ENCODE data around the gene ASB10.

ASB10 gene

DNA sequence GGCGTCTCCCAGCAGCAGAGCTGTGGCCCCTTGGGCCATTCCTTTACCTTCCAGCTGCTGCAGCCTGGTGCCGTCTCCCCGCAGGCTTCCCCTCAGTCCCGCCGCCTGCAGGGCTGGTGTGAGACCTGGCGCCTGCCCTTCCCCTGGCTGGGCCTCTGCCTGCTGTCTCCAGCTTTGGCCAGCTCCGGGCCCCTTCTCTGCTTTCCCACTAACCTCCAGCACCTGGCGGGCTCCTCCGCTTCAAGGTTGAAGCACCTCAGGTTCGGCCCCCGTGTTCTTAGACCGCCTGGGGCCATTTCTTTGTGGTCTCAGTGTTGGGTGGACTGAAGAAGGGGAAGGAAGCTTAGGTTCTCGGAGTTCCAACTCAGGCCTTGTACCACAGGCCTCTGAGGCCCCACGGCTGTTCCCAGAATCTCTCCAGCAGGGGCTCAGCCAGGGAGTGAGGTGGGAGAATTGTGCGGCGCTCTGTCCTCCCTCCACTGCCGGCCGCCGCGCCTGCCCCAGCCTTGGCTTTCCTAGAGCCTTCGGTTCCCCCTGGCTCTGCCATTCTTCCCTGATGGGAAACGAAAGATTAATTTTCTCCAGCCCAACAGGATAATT, 49.9 kb downstream of the ASB10 start:
- Histone ChIP-seq H3K27ac (ENCODE audit: insufficient read depth in 1 of 2, low read depth in 1 of 2, low read length in 2 of 2, poor library complexity in 1 of 2, severe bottlenecking in 2 of 2) (no peak overlapping the region), H3K36me3 (ENCODE audit: control insufficient read depth in 4 of 4, insufficient read depth in 4 of 4, low read length in 3 of 4) (peaks cover 4 to 65% (median 39%) of the 10 kb centered on the region in 4 experiments), H3K9me3 (ENCODE audit: control extremely low read depth in 1 of 5, control insufficient read depth in 4 of 5, insufficient read depth in 2 of 5, low read depth in 1 of 5, low read length in 4 of 5) (no peaks in the 10 kb centered on the region), H3K4me3 (ENCODE audit: control insufficient read depth in 1 of 7, extremely low read depth in 1 of 7, insufficient read depth in 4 of 7, low read depth in 2 of 7, low read length in 6 of 7) (no peak overlapping the region), H3K27me3 (replicated peaks in 2 of 5; ENCODE audit: control insufficient read depth in 4 of 5, insufficient read depth in 5 of 5, low read length in 4 of 5) (no peaks in the 10 kb centered on the region), H3K4me1 (ENCODE audit: control extremely low read depth in 1 of 4, control insufficient read depth in 4 of 4, insufficient read depth in 4 of 4, low read length in 3 of 4) (peaks cover 0 to 2% (median 0%) of the 10 kb centered on the region in 4 experiments)
- WGBS (ENCODE audit: insufficient coverage): 89% methylated on average over 17 of the region's 22 CpGs
- ChIA-PET POLR2A (no interaction called here), CTCF (interaction anchor here (1.1 to 2.0 kb wide), 5 partner anchors 10 to 36 kb away, joined by 3 to 8 read pairs (median 5); no protein-coding TSS in a partner anchor)
- DNase-seq: no peak

DNA sequence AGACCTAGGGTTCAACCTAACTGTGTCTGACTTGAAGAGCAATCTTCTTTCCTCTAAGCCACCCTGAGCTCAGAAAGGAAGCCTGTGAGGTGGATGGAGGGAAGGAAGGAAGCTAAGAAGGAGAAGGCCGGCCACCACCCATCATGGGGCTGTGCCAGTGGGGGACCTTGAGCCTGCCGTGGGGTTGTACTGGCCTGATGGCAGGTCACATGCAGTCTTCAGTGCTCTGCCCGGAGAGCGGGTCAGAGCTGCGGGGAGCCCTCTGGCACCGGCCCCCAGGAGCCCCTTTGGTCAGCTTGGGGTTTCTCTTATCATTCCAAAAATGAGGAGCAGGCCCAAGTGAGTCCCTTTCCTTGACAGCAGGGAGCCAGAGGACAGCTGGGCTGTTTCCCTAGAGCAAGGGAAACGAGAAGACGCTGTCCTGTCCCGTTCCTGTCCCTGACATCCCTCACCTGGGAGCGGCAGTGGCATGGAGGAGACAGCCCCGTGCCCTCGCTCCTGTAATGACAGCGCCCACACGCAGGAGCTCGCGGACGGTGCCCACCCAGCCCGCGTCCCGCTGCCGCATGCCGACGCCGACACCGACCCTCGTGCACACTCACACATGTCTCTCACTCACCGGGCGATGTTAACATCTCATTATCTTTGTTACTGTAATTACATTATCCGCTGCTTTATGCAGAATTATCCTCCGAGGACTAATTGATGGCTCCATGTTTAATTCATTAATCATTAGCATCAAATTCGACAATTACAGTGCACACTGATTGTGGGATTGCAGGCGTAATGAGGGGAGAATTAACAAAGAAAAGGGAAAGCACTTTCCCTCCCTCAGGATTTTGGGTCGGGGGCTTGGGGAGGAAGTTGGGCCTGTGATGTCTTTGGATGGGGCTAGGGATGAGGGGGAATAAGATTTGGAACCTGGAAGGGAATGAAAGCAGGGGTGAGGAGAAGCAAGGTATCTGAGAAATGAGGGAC, 50.9 kb downstream of the ASB10 start:
- no peak for DNase-seq
- WGBS (ENCODE audit: insufficient coverage): 98% methylated on average over 27 of the region's 33 CpGs
- no peak overlapping the region for H3K4me3 ChIP-seq (ENCODE audit: control insufficient read depth in 1 of 7, extremely low read depth in 1 of 7, insufficient read depth in 4 of 7, low read depth in 2 of 7, low read length in 6 of 7)
- no peaks in the 10 kb centered on the region for H3K27me3 ChIP-seq (replicated peaks in 2 of 5; ENCODE audit: control insufficient read depth in 4 of 5, insufficient read depth in 5 of 5, low read length in 4 of 5)
- H3K36me3 ChIP-seq (ENCODE audit: control insufficient read depth in 4 of 4, insufficient read depth in 4 of 4, low read length in 3 of 4): peaks cover 4 to 61% (median 35%) of the 10 kb centered on the region in 4 experiments
- ChIA-PET POLR2A (no interaction called here), CTCF (interaction anchor here (1.1 to 2.0 kb wide), 3 partner anchors 16 to 32 kb away, joined by 3 to 5 read pairs (median 5); no protein-coding TSS in a partner anchor)
- H3K9me3 ChIP-seq (ENCODE audit: control extremely low read depth in 1 of 5, control insufficient read depth in 4 of 5, insufficient read depth in 2 of 5, low read depth in 1 of 5, low read length in 4 of 5): no peaks in the 10 kb centered on the region
- H3K4me1 ChIP-seq (ENCODE audit: control extremely low read depth in 1 of 4, control insufficient read depth in 4 of 4, insufficient read depth in 4 of 4, low read length in 3 of 4): no peaks in the 10 kb centered on the region
- H3K27ac ChIP-seq (ENCODE audit: insufficient read depth in 1 of 2, low read depth in 1 of 2, low read length in 2 of 2, poor library complexity in 1 of 2, severe bottlenecking in 2 of 2): no peak overlapping the region

DNA sequence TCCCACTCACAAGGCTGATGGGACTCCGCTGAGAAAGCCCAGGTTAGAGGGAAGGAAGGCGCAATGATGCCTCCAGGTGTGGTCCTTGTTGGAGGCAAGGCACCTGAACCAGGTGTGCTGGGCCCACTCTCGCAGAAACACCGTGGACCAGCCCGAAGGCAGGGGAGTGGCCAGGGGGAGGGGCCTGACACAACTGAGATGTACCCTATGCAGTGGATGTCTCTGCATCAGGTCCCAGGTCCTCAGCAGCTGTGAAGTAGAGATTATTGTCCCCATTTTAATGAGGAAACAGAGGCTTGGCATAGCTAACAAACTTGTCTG, 51.6 kb downstream of the ASB10 start:
- H3K4me1 ChIP-seq (ENCODE audit: control extremely low read depth in 1 of 4, control insufficient read depth in 4 of 4, insufficient read depth in 4 of 4, low read length in 3 of 4): no peaks in the 10 kb centered on the region
- H3K36me3 ChIP-seq (ENCODE audit: control insufficient read depth in 4 of 4, insufficient read depth in 4 of 4, low read length in 3 of 4): peaks cover 0 to 61% (median 35%) of the 10 kb centered on the region in 4 experiments
- ChIA-PET POLR2A (no interaction called here), CTCF (interaction anchor here (1.1 to 1.9 kb wide), 2 partner anchors 15 to 33 kb away, joined by 3 to 5 read pairs; no protein-coding TSS in a partner anchor)
- no peak overlapping the region for H3K4me3 ChIP-seq (ENCODE audit: control insufficient read depth in 1 of 7, extremely low read depth in 1 of 7, insufficient read depth in 4 of 7, low read depth in 2 of 7, low read length in 6 of 7)
- WGBS (ENCODE audit: insufficient coverage): 98% methylated on average over 4 of the region's 5 CpGs
- H3K27ac ChIP-seq (ENCODE audit: insufficient read depth in 1 of 2, low read depth in 1 of 2, low read length in 2 of 2, poor library complexity in 1 of 2, severe bottlenecking in 2 of 2): no peak overlapping the region
- no peaks in the 10 kb centered on the region for H3K27me3 ChIP-seq (replicated peaks in 2 of 5; ENCODE audit: control insufficient read depth in 4 of 5, insufficient read depth in 5 of 5, low read length in 4 of 5)
- DNase-seq: no peak
- no peaks in the 10 kb centered on the region for H3K9me3 ChIP-seq (ENCODE audit: control extremely low read depth in 1 of 5, control insufficient read depth in 4 of 5, insufficient read depth in 2 of 5, low read depth in 1 of 5, low read length in 4 of 5)

DNA sequence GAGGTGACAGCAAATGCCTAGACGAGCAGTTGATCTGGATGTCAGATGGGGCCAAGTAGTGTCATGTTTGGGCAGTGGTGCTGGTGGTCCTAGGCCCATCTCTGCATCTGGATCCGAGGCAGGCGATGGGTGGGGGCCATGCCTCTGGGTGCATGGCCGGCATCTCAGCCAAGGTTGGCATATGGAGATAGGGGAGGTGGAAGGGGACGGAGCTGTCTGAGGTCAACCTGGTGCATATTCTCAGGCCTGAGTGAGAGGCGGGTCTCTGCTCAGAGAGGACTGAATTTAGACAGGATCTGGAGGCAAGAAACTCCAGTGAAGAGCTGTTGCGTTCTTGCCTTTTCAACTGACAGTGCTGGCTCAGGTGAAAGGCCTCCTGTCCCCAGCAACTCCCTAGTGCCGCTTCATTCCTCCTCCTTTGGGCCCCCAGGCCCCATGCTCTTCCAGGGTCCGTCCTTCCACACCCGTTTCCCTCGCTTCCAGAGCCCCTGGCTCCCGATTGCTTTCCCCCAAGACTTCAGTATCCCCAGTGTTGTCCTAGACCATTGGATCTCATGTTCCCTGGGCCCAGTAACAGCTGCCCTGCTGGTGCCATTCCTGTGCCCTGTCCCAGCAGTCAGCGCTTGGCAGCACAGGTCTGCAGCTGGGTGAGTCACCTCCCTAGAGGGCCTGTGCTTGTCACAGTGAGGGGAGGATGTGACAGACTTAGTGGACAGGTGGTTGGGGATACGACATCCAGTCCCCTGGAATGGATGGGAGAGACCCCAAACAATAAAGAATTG, 52.1 kb downstream of the ASB10 start:
- no peak overlapping the region for H3K4me3 ChIP-seq (ENCODE audit: control insufficient read depth in 1 of 7, extremely low read depth in 1 of 7, insufficient read depth in 4 of 7, low read depth in 2 of 7, low read length in 6 of 7)
- H3K36me3 ChIP-seq (ENCODE audit: control insufficient read depth in 4 of 4, insufficient read depth in 4 of 4, low read length in 3 of 4): peaks cover 0 to 64% (median 36%) of the 10 kb centered on the region in 4 experiments
- no peak overlapping the region for H3K27ac ChIP-seq (ENCODE audit: insufficient read depth in 1 of 2, low read depth in 1 of 2, low read length in 2 of 2, poor library complexity in 1 of 2, severe bottlenecking in 2 of 2)
- no peak for DNase-seq
- H3K9me3 ChIP-seq (ENCODE audit: control extremely low read depth in 1 of 5, control insufficient read depth in 4 of 5, insufficient read depth in 2 of 5, low read depth in 1 of 5, low read length in 4 of 5): no peaks in the 10 kb centered on the region
- WGBS (ENCODE audit: insufficient coverage): 99% methylated on average over 10 of the region's 14 CpGs
- H3K4me1 ChIP-seq (ENCODE audit: control extremely low read depth in 1 of 4, control insufficient read depth in 4 of 4, insufficient read depth in 4 of 4, low read length in 3 of 4): no peaks in the 10 kb centered on the region
- POLR2A ChIA-PET: no interaction called here
- CTCF ChIA-PET: interaction anchor here (1.1 to 1.9 kb wide), 2 partner anchors 15 to 33 kb away, joined by 3 to 5 read pairs; no protein-coding TSS in a partner anchor
- no peaks in the 10 kb centered on the region for H3K27me3 ChIP-seq (replicated peaks in 2 of 5; ENCODE audit: control insufficient read depth in 4 of 5, insufficient read depth in 5 of 5, low read length in 4 of 5)

DNA sequence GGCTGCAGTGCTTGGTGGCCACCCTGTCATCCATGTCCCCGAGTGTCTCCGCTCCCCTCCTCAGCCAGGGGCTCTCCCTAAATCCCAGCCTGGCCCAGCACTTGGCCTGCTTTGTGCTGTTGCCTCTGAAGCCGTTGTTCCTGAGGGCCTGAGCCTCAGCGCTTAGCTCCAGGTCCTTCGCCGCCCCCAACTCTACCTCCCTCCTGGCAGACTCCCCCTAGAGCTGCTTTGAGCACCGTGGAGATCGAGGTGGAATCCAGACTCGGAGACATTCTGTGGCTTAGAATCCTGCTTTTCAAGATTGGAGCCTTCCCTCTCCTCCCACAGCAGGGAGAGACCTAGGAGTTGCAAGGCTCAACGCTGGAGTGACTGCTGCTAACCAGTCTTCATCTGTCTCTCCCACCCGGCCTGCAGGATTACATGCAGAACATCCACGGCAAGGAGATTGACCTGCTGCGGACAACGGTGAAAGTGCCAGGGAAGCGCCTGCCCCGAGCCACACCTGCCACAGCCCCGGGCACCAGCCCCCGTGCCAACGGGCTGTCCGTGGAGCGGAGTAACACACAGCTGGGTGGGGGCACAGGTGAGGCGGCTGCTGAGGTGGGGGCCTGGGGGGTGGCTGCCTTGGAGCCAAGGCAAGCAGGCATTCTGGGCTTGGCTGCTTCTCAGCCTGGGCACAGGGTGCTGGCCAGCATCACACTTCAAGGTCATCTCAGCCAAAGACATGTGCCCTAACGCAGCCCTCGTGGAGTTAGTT, 52.9 kb downstream of the ASB10 start:
- CTCF ChIA-PET: interaction anchor here (0.5 kb wide), 1 partner anchor 741 kb away, joined by 3 read pairs; no protein-coding TSS in a partner anchor
- no peak for DNase-seq
- H3K4me1 ChIP-seq (ENCODE audit: control extremely low read depth in 1 of 4, control insufficient read depth in 4 of 4, insufficient read depth in 4 of 4, low read length in 3 of 4): no peaks in the 10 kb centered on the region
- POLR2A ChIA-PET: no interaction called here
- H3K27me3 ChIP-seq (replicated peaks in 2 of 5; ENCODE audit: control insufficient read depth in 4 of 5, insufficient read depth in 5 of 5, low read length in 4 of 5): no peaks in the 10 kb centered on the region
- no peaks in the 10 kb centered on the region for H3K9me3 ChIP-seq (ENCODE audit: control extremely low read depth in 1 of 5, control insufficient read depth in 4 of 5, insufficient read depth in 2 of 5, low read depth in 1 of 5, low read length in 4 of 5)
- no peak overlapping the region for H3K27ac ChIP-seq (ENCODE audit: insufficient read depth in 1 of 2, low read depth in 1 of 2, low read length in 2 of 2, poor library complexity in 1 of 2, severe bottlenecking in 2 of 2)
- H3K36me3 ChIP-seq (ENCODE audit: control insufficient read depth in 4 of 4, insufficient read depth in 4 of 4, low read length in 3 of 4): peaks cover 0 to 72% (median 38%) of the 10 kb centered on the region in 4 experiments
- 92% methylated on average over 24 of the region's 24 CpGs for WGBS (ENCODE audit: insufficient coverage)
- no peak overlapping the region for H3K4me3 ChIP-seq (ENCODE audit: control insufficient read depth in 1 of 7, extremely low read depth in 1 of 7, insufficient read depth in 4 of 7, low read depth in 2 of 7, low read length in 6 of 7)

DNA sequence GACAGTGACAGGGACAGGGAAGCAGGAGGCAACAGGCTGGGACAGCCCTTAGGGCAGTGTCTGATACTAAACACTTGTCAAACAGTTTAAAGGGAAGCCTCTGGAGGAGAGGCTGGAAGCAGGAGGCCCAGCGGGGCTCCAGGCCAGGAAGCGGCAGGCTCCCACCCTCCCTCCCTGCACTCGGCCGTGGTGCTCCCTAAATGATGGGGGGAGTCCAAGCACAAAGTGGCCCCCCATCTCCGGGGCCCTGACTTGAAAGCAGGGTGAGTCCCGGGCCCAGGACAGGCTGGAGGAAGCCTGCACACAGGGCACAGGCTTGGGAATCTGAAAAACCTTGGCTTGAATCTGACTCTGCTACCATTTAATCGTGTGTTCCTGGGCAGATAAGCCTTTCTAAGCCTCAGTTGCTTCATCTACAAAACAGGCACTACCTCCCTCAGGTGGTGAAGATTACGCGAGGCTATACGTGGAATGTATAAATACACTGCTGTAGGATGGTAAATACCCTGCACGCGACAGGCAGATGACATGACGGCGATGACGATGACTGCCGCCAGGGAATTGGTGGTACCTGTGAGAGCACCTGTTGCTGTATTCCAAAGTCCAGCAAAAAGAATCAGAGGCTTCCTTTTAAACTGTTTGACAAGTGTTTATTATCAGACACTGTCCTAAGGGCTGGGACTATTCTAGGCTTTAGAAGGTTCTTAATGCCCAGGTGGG, 53.6 kb downstream of the ASB10 start:
- ChIA-PET POLR2A (no interaction called here), CTCF (no interaction called here)
- H3K27ac ChIP-seq (ENCODE audit: insufficient read depth in 1 of 2, low read depth in 1 of 2, low read length in 2 of 2, poor library complexity in 1 of 2, severe bottlenecking in 2 of 2): no peak overlapping the region
- H3K9me3 ChIP-seq (ENCODE audit: control extremely low read depth in 1 of 5, control insufficient read depth in 4 of 5, insufficient read depth in 2 of 5, low read depth in 1 of 5, low read length in 4 of 5): no peaks in the 10 kb centered on the region
- DNase-seq: no peak
- WGBS (ENCODE audit: insufficient coverage): 99% methylated on average over 16 of the region's 16 CpGs
- peaks cover 0 to 76% (median 41%) of the 10 kb centered on the region in 4 experiments for H3K36me3 ChIP-seq (ENCODE audit: control insufficient read depth in 4 of 4, insufficient read depth in 4 of 4, low read length in 3 of 4)
- no peak overlapping the region for H3K4me3 ChIP-seq (ENCODE audit: control insufficient read depth in 1 of 7, extremely low read depth in 1 of 7, insufficient read depth in 4 of 7, low read depth in 2 of 7, low read length in 6 of 7)
- no peaks in the 10 kb centered on the region for H3K27me3 ChIP-seq (replicated peaks in 2 of 5; ENCODE audit: control insufficient read depth in 4 of 5, insufficient read depth in 5 of 5, low read length in 4 of 5)
- H3K4me1 ChIP-seq (ENCODE audit: control extremely low read depth in 1 of 4, control insufficient read depth in 4 of 4, insufficient read depth in 4 of 4, low read length in 3 of 4): no peaks in the 10 kb centered on the region
